22Rv1 (cell line): Measurements from ENCODE around the gene MTPN.

Source experiments
- CTCF ChIP-seq: fragments of 450-650 bp; IDR thresholded peaks from 2 replicates; pipeline ENCODE4 v1.5.1; 2017; ENCODE audit warnings: mild to moderate bottlenecking
- ZFX ChIP-seq: fragments of 450-650 bp; IDR thresholded peaks from 2 replicates; pipeline ENCODE4 v1.6.1; 2017; ENCODE audit warnings: antibody characterized with exemption, borderline replicate concordance

GRCh38 chr7:135919071-135919841 is 57.9 kb downstream of the MTPN start:
- TF ChIP-seq CTCF (no peak), ZFX (no peak)
